ENCODE data around the gene HECW1.

The HECW1 gene

DNA sequence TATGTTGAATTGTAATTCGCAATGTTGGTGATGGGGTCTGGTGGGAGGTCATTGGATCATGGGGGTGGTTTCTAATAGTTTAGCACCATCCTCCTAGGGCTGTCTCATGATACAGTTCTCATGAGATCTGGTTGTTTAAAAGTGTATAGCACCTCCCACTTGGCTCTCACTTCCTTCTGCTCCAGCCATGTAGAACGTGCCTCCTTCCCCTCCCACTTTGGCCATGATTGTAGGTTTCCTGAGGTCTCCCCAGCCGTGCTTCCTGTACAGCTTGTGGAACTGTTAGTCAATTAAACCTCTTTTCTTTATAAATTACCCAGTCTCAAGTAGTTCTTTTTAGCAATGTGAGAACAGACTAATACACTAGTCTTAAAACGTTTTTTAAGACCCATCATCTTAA lies 15.6 kb upstream of the HECW1 start:
- H3K4me3 ChIP-seq (replicated peaks; ENCODE audit: low read depth, low read length), result no peak overlapping the region
- TF ChIP-seq, protein P1, sequence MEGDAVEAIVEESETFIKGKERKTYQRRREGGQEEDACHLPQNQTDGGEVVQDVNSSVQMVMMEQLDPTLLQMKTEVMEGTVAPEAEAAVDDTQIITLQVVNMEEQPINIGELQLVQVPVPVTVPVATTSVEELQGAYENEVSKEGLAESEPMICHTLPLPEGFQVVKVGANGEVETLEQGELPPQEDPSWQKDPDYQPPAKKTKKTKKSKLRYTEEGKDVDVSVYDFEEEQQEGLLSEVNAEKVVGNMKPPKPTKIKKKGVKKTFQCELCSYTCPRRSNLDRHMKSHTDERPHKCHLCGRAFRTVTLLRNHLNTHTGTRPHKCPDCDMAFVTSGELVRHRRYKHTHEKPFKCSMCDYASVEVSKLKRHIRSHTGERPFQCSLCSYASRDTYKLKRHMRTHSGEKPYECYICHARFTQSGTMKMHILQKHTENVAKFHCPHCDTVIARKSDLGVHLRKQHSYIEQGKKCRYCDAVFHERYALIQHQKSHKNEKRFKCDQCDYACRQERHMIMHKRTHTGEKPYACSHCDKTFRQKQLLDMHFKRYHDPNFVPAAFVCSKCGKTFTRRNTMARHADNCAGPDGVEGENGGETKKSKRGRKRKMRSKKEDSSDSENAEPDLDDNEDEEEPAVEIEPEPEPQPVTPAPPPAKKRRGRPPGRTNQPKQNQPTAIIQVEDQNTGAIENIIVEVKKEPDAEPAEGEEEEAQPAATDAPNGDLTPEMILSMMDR (IDR thresholded peaks at IDR 0.05; ENCODE audit: low read length, missing control alignments), result no peak
- DNase-seq (ENCODE audit: low read depth), result no peak

DNA sequence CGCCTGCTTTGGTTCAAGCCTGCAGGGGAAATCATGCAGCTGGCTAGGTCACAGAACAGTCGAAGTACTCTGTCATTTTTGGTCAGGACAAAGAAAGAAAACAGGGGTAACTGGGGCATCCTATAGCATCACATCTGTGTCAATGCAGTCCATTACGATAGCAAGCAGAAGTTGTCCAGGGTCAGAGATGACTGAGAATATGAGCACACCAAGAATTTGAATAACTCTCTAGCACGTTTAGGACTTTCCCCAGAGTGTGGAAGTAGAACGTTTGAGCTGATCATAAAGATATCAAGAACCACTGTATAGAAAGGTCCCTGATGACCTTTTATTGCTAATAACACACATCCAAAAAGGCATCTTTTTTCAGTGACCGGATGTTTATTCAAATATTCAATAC lies 12.7 kb upstream of the HECW1 start:
- no peak for DNase-seq (ENCODE audit: low read depth)
- TF ChIP-seq, protein P1 (IDR thresholded peaks at IDR 0.05; ENCODE audit: low read length, missing control alignments), result no peak
- no peak overlapping the region for H3K4me3 ChIP-seq (replicated peaks; ENCODE audit: low read depth, low read length)

DNA sequence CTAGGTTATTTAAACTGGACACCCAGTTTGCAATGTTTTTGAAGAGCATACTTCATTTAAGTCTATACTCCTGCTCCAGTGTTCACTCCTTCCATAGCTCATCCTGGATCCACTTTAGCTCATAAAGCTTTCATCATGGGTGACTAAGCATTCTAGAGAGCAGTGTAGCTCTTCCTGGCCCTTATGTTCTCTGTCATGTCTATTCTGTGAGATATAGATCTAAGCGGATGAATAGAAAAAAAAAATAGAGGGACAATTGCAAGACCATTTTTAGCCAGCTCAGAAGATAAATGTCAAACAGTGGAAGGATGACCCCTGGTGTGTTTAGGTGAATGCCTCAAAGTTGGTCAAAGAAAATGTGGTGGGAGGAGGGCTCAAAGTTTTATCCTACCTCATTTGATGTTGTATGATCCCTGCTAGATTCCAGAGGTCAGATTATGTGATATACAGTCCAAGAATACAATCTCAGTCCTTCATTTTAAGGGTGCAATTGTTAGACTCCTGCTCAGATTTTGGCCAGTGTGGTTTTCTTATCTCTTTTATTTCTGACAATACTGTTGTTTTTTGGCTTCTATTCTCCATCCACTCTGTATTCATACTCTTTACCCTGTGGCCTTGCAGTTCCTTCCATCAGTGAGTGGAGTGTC lies 7.5 kb upstream of the HECW1 start:
- DNase-seq (ENCODE audit: low read depth), result no peak
- TF ChIP-seq, protein P1 (IDR thresholded peaks at IDR 0.05; ENCODE audit: low read length, missing control alignments), result no peak
- H3K4me3 ChIP-seq (replicated peaks; ENCODE audit: low read depth, low read length), result no peak overlapping the region

DNA sequence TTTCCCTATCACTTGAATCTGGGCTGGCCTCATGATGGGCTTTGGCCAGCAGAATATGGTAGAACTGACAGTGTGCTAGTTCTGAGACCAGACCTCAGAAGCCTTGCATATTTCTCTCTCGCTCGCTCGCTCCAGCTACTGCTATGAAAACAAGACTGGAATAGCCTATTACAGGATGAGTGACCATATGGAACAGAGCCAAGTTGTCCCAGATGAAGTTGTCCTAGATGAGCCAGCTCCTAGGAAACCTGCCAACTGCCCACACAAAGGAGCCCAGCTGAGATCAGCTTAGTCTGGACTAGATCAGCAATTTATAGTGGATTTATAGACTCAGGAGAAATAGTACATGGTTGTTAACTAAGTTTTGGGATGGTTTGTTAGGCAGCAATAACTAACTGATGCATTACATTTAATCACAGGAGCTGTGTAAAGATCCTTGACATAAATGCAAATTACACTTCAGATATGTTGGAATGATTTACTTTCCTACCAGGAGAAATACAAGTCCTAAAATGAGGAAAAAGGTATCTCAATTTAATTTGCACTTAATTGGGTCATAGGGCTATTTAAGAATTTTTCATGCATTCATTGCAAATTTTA lies 6.8 kb upstream of the HECW1 start:
- H3K4me3 ChIP-seq (replicated peaks; ENCODE audit: low read depth, low read length), result no peak overlapping the region
- TF ChIP-seq, protein P1 (IDR thresholded peaks at IDR 0.05; ENCODE audit: low read length, missing control alignments), result no peak
- DNase-seq (ENCODE audit: low read depth), result peak; percentile 25

DNA sequence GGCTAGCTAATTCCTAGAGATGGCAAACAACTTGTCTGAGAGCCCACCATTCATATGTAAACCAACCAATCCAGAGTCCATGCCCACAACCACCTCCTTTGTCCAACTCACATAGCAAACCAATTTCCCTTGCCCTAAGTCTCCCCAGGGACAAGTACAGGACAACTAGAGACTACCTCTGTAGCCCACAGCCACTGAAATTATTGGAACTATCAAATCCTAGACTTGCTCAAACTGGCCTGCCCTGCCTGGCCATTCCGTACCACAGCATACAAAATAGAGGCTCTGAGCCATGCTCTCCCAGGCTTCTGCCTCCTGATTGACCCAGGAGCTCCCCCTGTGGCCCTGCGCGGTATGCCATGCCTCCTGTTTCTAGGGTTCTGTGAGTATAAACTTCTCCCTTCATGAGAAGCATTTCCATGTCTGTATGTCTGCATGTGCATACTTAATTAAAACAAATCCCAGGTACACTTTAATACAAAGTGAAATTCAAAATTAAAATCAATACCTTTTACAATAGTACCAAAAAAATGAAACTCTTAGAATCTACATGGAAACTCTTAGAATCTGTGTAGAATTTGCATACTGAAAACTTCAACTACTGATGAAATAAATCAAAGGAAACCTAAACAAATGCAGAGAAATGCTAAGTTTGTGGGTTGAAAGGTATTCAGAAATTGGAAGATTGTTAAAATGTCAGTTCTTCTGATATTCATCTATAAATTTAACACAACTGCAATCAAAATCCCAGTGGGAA lies 4.0 kb upstream of the HECW1 start:
- DNase-seq (ENCODE audit: low read depth), result peak; percentile 72
- no peak overlapping the region for H3K4me3 ChIP-seq (replicated peaks; ENCODE audit: low read depth, low read length)
- TF ChIP-seq, protein P1 (IDR thresholded peaks at IDR 0.05; ENCODE audit: low read length, missing control alignments), result peak; percentile 100

DNA sequence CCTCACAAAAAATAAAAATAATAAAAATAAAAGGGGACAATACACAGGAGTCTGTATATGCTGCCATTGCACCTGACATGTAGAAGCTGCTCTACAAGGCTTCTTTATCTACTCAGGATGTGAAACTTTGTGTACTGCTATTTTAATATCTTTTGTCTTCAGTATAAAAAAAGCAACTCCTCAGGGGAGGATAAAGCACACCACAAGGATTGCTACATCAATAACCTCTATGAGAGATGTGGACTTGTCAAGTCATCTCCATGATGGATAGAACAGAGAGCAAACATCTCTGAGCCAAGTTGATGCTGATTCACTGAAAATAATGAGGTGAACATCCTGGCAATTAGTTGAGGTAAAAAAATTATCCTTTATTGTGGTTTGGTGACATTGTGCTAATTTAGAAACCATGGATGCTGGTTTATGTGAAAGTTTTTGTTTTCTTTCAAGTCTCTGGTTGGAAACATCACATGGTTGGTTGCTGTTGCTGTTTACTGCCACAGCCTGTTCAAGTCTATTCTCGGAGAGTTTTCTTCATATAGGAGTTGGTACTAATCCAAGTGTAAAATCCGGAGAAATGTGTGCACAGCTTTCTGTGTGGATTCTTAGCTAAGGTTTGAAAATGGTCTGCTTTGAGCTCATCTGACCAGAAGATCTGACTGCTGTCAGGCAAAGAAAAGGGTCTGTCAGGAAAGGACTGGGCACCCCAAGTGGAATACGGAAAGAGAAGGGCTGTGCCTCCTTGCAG lies 1.5 kb upstream of the HECW1 start:
- no peak overlapping the region for H3K4me3 ChIP-seq (replicated peaks; ENCODE audit: low read depth, low read length)
- TF ChIP-seq, protein P1 (IDR thresholded peaks at IDR 0.05; ENCODE audit: low read length, missing control alignments), result no peak
- DNase-seq (ENCODE audit: low read depth), result no peak
